CD4-positive, alpha-beta T cell treated with Interleukin-12 subunit alpha and Interleukin-12 subunit beta, for 1 hour (primary cell): Measurements from ENCODE around the gene ADAMTSL1.

Source experiments
- DNase-seq: peaks from one replicate; pipeline ENCODE4 v3.0.0-alpha.2; 2020

Gene ADAMTSL1

DNA sequence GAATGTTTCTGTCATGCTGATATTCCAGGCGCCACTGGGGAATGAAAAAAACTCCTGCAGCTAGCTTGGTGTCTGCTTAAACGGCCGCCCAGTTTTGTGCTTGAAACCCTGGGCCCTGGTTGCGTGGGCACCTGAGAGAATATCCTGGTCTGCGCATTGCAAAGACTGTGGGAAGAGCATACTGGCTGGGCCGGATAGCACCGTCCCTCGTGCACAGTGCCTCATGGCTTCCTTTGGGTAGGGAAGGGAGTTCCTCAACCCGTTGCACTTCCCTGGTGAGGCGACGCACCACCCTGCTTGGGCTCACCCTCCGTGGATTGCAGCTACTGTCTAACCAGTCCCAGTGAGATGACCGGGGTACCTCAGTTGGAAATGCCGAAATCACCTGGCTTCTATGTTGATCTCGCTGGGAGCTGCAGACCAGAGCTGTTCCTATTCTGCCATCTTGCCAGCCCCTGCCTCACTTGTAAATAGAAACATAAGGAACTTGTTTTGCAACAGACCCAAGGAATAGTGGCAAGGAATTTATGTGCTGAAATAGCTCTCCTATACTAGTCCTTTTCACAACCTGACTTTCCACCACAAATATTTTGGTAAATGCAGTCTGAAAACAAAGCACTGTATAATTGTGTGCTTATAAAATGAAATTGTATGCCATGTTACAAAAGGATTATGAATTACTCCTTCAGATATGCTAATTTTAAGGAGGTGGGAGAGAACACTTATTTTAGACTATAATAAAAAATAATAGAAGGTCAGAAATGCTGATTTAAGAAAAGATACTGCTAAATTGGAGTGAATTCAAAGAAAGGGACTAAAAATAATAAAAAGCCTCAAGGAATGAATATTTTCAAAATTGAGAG lies 90.3 kb downstream of the ADAMTSL1 start:
- DNase-seq: no peak

DNA sequence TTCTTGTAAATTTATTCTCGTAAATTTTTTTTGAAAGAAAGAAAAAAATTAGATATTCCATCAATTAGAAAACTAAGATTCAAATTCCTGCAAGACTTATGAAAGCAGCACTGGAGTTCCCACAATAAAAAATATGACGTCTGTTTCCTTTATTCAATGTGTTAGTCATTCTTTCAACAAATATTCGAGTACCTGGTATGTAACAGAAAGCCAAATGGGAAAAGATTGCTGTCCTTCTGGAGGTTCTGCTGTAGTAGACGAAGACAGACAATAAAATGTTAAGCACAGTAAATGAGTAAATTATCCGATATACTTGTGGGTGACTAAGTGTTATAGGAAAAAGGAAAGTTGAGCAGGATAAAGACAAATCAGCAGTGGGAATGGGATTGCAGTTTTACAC lies 92.2 kb downstream of the ADAMTSL1 start:
- no peak for DNase-seq

GRCh38 chr9:18568973-18569372 lies 95.0 kb downstream of the ADAMTSL1 start:
- no peak for DNase-seq

DNA sequence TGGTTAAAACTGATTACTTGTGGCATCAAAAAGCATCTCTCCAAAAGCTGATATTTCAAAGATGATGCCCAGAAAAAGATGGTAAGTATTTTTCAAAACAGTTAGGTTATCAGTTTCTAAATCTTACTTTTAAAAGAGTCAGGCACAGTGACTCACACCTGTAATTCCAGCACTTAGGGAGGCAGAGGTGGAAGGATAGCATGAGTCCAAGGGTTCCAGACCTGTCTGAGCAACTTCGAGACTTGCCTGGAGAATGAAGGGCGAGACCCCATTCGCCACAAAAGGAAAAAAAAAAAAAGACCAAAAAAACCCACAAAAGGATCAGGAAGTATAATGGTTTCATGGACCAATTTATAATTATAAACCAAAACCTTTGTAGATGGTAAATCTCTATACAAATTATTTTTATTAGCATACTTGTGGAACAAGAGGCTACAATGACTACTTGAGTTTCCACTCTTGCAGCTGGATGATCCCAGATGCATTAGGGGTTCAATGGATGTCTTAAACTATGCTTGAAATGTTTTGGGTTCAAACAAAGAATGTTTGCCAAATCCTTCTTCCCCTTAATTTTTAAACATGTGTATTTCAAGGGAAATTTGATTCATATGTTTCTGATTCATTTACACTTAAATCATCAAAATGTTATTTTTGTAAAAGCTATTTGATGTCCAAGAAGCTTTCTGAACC lies 96.1 kb downstream of the ADAMTSL1 start:
- DNase-seq: no peak

- no peak for DNase-seq
Observed at GRCh38 chr9:18573021-18573556, 99.1 kb downstream of the ADAMTSL1 start.

GRCh38 chr9:18575686-18576085 lies 101.7 kb downstream of the ADAMTSL1 start:
- no peak for DNase-seq

- DNase-seq: no peak
Observed at GRCh38 chr9:18579536-18579935, 105.6 kb downstream of the ADAMTSL1 start.

DNA sequence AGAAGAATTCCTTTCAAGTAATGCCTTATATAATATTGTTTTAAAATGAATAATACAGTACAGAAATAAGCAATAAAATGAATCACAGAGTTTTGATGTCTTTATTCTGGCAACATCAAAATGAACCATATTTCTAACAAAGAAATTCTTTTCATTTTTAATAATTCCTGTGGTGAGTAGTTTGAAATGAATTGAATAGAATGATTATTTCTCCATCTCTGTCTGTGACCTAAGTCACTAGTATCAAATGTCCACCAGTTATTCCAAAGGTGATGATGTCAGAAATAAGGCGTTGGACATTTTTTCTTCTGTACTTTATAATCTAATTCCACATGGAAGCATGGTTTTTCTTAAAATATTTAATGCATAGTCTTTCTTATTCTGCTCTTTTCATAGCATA lies 106.2 kb downstream of the ADAMTSL1 start:
- DNase-seq: no peak

DNA sequence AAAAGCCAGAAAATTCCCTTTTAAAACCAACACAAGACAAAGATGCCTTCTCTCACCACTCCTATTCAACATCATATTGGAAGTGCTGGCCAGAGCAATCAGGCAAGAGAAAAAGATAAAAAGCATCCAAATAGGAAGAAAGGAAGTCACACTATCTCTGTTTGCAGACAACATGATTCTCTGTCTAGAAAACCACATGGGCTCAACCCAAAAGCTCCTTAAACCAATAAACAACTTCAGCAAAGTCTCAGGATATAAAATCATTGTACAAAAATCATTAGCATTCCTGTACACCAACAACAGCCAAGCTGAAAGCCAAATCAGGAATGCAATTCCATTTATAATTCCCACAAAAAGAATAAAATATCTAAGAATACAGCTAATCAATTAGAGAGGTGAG lies 112.0 kb downstream of the ADAMTSL1 start:
- DNase-seq: no peak

DNA sequence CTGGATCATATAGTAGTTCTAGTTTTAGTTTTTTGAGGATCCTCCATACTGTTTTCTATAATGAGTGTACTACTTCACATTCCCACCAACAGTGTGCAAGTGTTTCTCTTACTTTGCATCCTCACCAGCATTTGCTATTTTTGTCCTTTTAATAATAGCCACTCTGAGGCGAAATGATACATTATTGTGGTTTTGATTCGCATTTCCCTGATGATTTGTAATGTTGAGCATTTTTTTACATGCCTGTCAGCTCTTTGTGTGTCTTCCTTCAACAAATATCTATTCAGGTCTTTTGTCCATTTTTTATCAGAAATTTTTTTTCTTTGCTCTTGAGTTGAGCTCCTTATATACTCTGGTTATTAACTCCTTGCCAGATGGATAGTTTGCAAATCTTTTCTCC lies 114.0 kb downstream of the ADAMTSL1 start:
- no peak for DNase-seq

DNA sequence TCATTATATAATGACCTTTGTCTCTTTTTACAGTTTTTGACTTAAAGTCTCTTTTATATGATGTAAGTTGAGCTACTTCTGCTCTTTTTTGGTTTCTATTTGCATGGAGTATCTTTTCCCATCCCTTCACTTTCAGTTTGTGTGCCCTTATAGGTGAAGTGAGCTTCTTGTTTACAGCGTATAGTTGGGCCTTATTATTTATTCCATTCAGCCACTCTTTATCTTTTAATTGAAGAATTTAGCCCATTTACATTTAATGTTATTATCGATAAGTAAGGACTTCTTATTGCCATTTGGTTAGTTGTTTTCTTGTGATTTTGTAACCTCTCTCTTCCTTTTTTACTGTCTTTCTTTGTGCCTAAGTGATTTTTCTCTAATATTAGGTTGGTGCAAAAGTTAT lies 117.3 kb downstream of the ADAMTSL1 start:
- DNase-seq: no peak

- no peak for DNase-seq
Observed at GRCh38 chr9:18594837-18595236, 120.9 kb downstream of the ADAMTSL1 start.

GRCh38 chr9:18595597-18595996 lies 121.6 kb downstream of the ADAMTSL1 start:
- DNase-seq: no peak

- DNase-seq: no peak
Observed at GRCh38 chr9:18596920-18597319, 123.0 kb downstream of the ADAMTSL1 start.

GRCh38 chr9:18598969-18599368 lies 125.0 kb downstream of the ADAMTSL1 start:
- DNase-seq: no peak

DNA sequence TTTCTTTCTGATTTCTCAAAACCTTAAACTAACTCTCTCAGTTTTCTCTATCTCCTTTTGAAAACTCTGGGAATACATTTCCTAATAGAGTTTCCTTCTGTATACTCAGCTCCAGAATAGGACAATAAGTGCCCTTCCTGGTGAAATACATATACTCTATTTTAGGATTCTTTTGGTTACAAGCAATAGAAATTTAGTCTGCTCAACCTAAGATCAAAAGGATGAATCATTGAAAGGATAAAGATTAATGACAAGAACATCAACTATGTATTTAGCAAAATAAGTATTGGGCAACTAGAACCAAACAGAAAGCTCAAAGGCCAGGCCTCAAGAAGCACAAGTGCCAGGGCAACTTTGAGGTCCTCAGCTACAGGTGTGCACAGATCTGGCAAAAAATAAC lies 127.1 kb downstream of the ADAMTSL1 start:
- DNase-seq: no peak

DNA sequence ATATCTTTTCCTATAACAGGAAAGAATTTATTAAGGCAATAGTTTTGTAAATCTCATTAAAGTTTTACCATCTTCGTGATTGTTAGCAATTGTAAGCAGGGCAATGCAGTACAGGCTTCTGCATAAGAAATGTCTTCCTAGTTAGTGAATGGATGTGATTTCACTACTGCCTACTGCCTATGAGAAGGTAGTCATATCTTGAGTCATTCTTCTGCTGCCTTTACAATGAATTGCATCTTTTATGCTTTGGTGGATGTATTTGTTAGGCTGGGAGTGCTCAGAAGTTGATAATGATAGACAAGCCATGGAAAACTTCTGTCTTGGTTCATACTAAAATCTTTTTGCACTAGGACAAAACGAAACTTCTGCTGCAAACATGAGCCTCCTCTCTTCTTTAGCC lies 128.0 kb downstream of the ADAMTSL1 start:
- no peak for DNase-seq

DNA sequence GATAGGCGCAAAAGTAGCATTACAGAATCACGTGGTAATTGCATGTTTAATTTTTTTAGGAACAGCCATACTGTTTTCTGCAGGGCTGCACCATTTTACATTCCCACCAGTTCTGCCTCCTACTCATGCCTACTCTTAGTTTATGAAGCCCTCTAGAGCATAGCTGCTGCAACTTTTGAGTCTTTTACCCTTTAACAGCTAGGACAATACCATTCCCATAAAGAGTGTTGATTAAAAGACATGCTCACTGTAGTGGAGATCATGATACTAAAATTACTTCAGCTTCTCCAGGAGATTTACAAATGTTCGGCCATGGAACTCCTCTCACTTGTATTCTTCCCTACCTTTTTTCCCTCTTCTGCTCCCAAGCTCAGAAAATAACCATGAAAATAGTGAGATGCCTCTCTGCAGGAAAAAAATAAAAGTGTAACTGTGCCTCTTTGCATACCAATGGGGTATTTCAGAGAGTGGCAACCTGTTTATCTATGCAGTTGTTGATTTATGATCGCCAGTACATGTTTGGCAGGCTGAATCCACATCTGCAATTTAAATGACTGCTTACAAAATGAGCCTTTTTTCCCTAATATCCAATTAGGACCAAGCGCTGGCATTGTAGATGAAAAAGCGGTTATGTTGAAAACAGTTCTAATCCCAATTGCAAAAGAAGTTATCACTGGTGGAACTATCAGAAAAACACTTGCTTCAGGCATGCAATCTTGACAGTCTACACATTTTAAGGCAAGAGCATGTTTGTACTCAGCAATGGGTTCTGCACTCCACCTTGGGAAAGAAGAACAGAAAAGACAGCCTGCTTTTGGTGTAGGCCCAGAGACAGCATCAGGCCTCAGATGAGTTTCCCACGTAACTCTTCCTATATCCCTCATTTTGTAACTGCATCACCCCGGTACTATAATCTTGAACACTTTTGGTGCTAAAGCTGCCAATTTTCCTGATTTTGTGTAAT lies 131.1 kb downstream of the ADAMTSL1 start:
- no peak for DNase-seq

DNA sequence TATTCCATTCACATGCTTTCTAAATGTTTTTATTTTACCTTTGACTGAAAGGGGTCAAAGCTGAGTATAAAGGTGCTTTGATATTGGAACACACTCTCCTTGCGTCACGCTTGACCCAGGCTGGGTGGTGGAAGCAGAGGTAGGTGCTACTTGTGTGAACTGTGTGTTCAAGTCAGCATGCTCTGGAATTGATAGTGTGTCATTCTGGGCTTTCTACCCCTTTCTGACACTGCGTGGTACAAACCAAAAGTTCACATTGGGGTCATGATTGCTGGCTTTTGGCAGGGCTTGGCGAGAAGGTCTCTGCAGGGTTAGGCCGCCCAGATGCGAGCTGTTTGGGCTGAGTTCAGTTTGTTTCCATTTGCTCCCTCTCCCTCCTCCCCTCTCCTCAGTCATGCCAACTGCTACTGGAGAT lies 131.8 kb downstream of the ADAMTSL1 start:
- no peak for DNase-seq

GRCh38 chr9:18606281-18606680 lies 132.3 kb downstream of the ADAMTSL1 start:
- no peak for DNase-seq

GRCh38 chr9:18606846-18607245 lies 132.9 kb downstream of the ADAMTSL1 start:
- no peak for DNase-seq

DNA sequence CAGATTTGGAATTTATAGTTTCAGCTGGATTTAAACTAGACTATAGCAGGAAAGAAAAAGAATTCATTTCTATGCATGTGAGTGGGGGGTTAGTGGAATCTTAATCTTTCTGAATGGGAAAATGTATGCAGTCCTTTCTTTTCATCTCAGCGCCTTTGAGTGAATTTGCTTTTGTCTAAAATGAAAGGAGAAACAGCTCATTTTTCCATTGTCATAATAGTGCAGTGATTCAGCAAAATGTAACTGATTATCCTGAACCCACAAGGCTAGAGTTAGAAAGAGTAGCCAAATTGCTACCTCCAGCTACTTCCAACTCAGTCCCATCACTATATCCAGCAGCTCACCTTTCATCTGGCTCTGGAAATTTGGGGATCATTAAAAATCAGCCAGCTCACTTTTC lies 134.4 kb downstream of the ADAMTSL1 start:
- no peak for DNase-seq

DNA sequence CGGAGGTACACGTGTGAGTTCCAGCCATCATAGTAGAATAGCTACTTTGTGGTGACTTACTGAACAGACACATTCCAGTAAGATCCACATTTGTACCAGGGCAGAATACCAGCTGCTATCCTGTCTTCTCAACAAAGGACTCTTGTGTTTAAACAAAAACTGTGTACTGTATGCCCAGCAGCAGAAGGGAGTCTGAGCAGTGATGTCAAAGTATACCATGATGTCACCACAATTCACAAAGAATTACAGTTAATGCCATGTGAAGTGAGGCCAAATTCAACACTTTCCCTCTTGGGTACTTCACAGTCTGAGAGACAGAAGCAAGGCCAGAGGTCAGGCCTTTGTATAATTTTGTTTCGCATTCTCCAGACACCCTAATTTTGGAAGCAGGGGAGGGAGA lies 137.0 kb downstream of the ADAMTSL1 start:
- no peak for DNase-seq
